HPDE6-E6E7 (cell line): ENCODE measurements around the gene MED6.

Experiments used
- DNase-seq: peaks from one replicate; pipeline ENCODE4 v3.0.0; 2011; ENCODE audit warnings: missing footprints; ENCODE audit errors: extremely low spot score

The MED6 gene, protein sequence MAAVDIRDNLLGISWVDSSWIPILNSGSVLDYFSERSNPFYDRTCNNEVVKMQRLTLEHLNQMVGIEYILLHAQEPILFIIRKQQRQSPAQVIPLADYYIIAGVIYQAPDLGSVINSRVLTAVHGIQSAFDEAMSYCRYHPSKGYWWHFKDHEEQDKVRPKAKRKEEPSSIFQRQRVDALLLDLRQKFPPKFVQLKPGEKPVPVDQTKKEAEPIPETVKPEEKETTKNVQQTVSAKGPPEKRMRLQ

DNA sequence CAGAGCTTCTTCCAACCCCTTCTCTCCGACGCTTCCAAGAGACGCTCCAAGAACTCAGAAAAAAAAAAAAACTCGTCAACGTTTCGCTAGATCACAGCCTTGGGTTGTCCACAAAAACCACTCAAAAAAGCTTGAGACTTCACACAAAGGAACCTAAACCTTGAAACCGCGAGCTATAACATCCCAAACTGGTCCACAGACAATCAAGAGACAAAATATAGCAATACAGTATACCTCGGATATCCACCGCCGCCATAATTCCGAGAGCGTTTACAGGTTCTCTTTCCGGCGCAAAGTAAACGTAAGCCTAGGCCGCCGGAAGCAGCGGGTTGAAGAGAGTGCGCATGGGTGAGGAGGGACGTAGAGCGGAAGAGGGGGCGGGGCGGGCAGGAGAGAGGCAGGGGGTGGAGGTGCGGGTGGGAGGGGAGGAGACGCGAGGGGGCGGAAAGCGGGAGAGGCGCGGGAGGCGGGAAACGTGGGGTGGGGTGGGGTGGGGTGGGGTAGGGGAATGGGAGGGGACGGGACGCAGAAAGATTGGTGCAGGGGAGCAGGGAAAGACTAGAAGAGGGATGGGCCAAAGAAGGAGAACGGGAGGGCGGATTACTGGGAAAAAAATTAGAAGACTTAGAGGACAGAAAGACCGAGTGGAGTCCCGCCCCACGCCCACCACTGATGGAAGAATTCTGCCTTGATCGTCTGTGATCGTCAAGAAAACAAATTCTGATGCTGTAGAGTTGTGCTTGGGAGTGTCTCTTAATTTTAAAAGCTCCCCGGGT is at the start of gene MED6:
TSS of gene MED6 (minus strand) at position 274 of the 776 bp plus-strand sequence. CDS start at position 256, 18 bp downstream.
- DNase-seq: peak; percentile 89

DNA sequence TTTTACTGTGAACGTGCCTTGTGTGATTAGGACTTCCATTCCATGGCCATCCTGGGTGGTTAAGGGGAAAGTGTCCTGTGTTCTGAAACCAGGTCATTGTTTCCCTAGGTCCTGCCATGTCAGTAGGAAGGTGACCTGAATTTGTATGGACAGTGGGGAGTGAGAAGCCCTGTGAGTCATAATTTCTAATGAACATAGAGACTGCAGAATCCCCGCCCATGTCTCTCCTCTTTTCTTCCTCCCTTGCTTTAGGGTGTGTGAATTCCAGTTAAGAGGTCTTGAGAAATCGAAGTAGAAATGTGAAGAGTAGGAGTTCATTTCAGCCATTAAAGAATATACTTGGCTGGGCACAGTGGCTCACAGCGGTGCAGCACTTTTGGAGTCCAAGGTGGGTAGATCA is 49.3 kb upstream of the MED6 start:
- no peak for DNase-seq

DNA sequence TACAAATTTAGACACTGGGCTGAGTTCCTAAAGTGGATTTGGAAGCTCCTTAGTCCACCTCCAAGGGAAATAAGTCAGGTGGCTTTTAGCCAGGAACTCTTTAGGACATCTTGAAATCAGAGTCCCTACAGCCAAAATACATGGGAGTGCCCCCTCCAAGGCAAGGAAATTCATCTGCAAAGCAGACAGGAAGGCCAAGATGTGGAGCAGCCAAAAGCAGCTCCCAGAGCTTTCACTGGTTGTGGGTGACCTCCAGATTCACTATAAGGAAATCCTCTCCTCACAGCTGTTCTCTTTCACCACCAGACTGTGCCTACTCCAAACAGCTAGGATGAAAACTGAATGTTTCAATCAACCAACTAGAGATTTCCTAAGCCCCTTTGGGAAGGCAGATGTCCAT is 47.9 kb upstream of the MED6 start:
- no peak for DNase-seq

DNA sequence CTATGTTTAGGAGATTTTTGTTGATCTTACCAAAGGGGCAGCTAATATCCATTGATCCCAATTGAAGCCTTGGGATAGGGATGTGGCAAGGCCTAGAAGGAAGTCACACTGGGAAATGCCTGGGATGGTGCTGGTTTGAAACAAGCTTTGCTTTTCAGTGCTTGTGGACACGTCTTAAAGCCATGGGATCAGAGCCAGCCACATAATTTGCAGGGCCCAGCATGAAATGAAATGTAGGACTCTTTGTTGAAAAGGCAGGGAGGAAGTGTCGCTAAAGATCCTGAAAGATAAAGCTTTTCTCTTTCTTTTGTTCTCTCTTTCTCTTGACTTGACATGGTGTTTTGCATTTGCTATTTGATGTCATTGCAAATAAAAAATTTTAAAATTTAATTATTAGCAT is 46.2 kb upstream of the MED6 start:
- no peak for DNase-seq

DNA sequence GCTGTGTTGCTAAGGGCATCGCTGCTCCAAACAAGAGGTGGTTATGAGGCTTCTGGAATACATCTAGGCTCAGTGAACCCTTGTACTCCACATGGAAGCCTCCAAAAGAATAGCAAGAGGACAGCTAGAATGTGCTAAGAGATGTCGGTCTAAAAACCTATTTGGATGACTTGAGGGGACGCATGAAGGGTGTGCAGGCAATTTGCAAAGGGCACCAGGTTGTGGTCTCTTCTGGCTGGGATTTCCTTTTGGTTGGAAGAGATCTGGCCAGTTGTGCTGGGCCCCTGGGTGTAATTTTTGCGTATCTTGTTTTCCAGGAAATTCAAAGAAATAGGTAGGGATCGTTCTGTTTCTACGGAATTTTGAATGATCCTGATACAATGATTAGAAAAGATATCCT is 45.4 kb upstream of the MED6 start:
- no peak for DNase-seq

DNA sequence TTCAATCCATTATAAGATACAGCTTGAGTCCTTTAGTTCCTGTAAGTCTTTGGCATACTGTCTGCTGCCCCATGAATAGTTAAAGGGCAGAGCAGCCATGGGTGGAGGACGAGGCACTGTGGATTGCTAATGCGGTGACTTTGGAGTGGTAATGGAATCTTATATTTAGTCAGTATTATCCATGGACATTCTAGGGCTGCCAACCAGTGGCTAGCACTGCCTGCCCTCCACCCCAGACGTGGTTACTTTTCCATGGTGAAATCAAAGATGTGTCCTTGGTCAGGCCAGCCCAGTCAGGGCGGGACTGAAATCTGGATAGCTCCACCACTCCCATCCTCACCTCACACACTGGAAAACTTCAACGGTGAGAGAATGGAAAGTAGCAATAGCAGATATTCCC is 43.5 kb upstream of the MED6 start:
- no peak for DNase-seq

DNA sequence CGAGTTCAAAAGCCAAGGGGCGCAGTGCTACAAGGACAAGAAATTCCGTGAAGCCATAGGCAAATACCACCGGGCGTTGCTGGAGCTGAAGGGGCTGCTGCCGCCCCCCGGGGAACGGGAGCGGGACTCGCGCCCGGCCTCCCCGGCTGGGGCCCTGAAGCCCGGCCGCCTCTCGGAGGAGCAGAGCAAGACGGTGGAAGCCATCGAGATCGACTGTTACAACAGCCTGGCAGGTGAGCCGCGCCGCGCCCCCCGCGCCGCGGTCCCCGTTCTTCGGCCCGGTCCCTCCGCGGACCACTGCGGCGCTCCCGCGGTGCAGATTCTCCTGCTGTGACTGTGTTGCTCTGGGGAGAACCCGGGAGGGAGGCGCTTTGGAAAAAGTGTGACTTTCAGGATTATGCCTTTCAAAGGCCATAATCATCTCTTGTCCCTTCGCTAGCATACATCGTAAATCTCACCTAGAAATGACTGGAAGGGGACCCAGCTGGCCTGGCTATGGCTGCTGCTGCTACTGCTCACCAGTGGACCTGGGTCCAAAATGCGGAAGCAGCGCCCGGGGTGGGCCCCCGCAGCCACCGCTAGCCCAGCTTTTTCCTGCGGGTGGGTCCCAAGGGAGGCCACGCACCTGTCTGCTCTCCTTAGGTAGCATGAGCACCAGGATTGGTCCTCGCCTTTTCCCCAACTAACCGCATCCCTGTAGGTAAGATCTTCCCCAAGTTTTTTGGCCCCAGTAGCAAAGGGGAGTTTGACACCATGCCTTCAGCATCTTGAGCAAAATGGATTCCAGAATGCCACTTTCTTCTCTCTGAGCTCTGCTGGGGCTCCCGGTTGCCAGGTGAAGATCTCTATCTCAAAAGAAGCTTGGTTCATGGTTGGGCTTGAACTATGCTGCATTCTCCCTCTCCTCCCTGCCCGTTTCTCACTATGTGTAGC is 42.1 kb upstream of the MED6 start:
- DNase-seq: no peak

DNA sequence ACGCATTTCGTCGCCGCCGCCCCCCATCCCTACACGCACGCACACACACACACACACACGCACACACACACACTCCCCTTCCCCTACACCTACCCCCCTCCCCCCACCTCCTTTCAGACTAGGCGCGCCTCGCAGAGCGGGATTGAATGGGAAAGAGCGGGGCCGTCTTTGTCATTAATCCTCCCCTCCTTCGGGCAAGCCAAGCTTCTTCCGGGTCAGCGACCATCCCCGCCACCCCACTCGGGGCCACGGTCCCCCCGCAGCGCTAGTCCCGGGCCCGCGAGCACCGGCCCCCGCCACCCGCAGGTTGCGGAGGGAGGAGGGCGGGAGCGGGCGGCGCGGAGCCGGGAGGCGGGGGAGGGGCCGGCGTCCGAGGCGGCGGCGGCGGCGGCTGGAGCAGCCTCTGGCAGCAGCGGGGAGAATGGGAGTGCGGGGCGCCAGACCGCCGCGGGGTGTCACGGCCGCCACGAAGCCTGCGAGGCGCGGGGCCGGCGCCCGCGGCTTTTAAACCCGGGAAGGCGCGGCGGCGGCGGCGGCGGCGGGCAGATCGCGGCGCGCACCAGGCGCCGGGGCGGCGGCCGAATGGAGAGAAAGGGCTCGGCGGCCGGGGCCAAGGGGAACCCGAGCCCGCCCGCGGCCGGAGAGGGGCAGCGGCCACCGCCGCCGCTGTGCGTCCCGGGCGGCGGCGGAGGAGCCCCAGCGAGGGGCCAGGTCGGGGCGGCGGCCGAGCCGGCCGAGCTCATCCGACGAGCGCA is 41.3 kb upstream of the MED6 start, which contains the start of gene TTC9:
TSS of gene TTC9 (plus strand) at position 369 of the 755 bp plus-strand sequence. CDS start at position 583, 214 bp downstream.
- no peak for DNase-seq

DNA sequence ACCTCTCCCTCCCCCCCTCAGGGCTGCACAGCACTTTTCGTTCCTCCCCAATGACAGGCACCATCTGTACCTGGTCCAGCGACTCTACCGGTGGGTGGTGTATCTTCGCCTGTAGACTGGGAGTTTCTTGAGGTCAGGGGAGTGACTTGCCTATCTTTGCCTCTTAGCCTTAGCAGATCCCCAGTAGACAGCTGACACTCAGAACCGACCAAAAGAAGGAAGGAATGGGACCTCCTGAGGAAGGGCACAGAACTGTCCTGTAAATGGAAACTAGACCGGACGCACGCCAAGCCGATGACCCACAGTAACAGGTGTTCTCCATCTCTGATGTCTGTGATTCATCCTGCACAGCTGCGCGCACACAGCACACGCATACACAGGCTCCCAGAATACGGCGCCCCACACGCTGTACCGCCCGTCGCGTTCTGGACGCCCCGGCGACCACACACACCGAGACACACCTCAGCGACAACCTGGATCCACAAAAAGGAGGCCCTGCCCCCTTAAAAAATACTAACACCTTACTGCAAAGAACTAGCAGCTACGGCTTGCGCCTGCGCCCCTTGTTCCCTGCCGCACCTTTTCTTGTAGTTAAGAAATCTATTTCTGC is 40.6 kb upstream of the MED6 start:
- peak; percentile 74 for DNase-seq

DNA sequence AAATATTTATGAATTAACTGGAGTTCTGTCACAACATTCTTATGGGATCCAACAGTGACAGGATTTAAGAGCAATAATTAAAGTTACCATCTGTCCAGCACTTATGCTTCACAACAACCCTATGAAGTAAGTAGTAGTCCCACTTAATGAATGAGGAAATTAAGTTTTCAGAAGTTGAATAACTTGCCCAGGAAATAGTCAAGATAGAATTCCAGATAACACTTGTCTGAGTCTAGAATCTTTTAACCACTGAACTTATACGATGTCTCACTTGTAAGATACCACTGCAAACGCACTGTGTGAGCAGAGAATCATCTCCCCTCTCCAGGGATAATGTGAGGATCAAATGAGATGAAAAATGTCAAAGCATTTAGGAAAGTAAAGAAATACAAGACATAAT is 38.0 kb upstream of the MED6 start:
- no peak for DNase-seq

DNA sequence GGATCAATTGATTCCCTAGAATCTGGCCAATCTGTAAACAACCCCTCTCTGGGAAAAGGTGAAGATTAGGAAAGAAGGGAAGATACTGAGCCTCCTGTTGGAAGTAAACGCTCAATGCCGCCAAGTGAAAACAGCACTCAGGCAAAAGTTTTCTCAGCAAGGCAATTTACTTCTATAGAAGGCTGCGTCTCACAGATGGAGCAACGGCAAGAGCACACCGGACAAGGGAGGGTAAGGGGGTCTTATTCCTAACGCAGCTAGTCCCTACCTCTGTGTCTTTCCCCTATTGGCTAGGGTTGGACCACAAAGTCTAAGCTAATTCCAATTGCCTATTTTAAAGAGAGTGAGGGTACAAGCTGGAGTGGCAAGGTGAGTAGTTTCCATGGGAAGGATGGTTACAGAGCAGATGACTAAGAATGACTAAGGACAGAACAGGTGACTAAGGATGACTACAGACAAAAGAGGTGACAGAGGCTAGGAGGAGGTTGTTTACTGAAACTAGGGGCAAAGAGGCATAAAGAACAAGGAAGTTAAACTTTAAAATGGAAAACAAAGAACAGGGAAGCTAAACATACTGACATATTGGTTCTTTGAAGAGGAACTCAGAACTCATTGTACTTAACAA is 35.6 kb upstream of the MED6 start:
- DNase-seq: peak; percentile 69

DNA sequence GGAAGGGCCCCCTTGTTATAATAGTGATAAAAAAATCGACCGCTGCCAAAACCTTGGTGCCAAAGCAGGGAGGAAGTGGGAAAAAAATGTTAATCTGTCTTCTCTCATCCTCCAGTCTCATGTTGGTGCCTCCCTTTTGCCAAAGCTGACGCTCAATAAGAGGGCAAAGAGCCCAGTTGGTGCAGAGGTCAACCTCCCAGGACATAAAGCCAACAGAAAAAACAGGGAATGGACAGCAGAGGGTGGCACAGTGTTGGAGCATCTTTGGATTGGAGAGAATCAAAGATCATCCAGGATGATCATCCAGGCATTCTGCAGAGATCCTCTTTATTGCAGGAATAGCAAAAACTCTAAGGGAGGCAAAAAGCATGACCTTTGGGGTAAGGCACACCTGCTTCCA is 31.5 kb upstream of the MED6 start:
- DNase-seq: no peak

DNA sequence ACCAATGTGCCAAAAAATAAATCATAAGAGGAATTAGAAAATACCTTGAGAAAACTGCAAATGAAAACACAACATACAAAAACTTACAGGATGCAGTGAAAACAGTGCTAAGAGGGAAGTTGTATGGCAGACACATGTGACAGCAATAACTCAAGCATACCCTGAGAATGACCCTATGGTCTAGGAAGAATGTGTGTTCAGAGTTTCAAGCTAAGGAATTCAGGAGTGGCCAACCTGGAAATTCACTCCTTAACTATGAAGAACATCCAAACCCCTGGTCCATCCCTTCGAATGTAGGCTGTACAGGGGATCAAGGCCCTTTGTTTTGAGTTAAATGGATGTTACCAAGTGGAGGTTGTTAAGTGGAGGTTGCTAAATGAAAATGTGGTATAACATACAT is 24.5 kb upstream of the MED6 start:
- no peak for DNase-seq

DNA sequence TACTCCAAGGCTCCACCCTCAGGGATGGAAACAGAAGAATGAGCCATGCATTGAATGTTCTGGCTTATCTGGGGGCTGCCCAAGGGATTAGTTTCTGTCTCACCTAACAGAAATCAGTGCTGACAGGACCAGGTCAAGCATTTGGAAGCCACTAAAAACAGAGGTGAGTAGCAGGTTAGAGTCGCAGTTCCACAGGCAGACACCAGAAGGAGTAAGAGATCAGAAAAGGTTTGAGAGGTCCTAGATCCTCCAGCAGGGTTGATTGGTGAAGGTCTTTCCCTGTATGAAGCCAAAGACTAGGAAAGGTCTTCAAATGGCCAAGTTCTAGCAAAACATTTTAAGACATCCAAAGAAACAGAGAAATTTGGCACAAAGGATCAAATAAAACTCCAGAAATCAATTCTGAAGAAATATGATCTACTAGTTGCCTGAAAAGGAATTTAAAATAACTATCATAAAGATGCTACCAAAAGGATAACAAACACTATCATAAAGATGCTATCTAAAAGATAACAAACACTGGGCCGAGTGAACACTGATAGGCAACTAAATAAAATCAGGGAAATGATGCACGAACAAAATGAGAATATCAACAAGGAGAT is 21.8 kb upstream of the MED6 start:
- peak; percentile 52 for DNase-seq

DNA sequence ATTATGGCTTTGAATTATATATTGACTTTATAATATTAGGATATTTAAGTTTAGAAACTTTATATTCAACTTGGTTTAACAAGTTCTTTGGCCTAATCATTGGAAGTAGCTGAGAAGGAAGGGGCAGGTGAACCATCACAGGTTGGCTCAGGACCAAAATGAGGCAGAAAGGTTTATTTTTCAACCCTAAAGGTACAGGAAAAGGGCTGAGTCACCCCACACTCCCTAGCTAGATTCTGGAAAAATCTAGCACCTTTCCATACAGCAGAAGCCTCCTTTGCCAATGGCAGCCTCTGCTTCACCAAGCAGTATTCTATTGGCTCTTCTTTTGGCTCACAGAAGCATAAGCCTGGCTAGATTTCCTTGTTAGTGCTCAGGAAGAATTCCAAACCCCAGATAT is 19.3 kb upstream of the MED6 start:
- DNase-seq: no peak

DNA sequence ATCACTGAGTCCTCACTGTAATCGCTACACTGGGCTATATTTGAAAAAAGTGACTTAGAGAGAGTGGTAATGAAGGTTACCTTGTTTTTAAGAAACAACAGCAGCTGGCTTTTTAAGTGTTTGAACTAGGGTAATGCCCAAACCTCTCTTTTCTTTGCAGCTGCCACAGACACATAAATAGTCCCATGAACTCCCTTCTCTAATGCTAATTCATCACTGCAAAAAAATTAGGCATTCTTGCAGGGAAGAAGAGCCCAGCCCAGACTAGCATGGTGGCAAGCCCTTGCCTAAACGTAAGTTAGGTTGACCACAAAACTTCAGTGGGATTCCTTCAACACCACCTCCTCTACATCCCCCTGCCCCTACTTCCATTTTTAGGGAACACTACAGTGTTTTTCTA is 17.9 kb upstream of the MED6 start:
- no peak for DNase-seq

DNA sequence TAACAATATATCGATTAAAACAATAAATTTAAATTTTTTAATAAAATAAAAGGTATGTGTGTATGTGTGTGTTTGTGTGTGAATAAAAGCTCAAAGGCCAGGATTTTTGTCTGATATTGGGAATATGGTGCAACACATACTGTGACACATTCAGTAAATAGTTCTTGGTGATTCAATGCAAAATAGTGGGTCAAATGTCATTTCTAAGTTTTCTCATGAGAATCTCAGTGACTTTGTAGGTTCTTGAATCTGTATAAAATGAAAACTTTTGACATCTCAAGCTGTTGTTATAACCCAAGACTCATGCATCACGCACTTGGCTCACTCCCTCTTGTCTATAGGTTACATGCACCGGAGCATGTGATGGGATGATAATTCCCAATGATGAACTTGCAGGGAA is 16.2 kb upstream of the MED6 start:
- DNase-seq: no peak

DNA sequence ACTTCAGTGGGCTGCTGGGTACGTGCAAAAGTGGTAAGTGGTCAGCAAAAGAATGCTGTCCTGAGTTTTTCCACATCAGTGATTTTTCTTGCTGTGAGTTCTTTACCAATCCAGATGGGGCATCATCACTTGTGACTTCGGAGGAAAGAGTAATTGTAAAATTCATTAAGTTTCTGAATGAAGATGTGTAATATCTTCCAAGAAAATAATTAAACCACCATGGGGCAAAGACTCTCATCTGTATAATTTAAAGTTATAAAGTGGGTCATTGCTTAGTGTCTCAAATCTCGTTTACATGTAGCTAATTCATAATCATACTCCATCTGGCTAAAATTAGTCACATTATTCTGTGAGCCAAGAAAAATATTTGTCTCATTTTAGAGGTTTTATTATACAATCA is 10.8 kb upstream of the MED6 start:
- no peak for DNase-seq

DNA sequence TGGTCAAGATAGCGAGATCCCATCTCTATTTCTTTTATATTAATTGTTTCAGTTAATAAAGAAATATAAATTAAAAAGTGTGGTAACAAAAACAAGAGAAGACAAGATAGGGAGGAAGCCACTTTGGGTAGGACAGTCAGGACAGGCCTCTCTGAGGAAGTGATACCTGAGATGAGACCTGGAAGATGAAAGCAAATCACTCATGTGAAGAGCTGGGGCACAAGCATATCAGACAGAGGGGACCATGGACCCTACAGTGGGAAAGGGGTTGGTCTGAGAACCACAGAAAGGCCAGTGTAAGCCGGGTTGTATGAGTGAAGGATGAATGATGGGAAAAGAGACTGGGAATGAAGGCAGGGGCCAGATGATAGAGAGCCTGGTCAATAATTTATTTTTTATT is 1.8 kb upstream of the MED6 start:
- DNase-seq: no peak

DNA sequence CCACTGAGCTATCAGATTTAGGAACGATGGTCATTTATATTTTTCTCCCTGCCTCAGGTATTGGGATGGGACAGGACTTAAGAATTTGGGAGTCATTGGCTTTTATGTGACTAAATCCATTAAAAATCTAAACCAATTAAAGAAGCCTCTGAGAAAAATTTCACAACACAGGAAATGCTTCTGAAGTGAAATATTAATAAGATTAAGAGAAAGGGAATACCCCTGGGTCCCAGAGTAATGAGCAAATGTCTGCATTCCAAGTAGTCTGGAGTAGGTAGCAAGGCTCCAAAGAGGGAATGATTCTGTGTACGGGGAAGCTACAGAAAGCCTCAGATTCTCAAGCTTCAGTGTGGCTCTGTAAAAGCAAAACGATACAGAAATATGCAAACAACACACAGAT is 707 bp upstream of the MED6 start:
- DNase-seq: no peak
